Measurements from ENCODE around the gene CALM3.

CALM3 gene

GRCh38 chr19:46660008-46660517, 58.9 kb downstream of the CALM3 start:
- no peak for TF ChIP-seq CTCF (IDR thresholded peaks at IDR 0.05; ENCODE audit: insufficient read depth, missing control alignments)
- DNase-seq (ENCODE audit: insufficient read length, low spot score): no peak
- no peak for FAIRE-seq
